Measurements from ENCODE around the gene TM9SF4.

DNA sequence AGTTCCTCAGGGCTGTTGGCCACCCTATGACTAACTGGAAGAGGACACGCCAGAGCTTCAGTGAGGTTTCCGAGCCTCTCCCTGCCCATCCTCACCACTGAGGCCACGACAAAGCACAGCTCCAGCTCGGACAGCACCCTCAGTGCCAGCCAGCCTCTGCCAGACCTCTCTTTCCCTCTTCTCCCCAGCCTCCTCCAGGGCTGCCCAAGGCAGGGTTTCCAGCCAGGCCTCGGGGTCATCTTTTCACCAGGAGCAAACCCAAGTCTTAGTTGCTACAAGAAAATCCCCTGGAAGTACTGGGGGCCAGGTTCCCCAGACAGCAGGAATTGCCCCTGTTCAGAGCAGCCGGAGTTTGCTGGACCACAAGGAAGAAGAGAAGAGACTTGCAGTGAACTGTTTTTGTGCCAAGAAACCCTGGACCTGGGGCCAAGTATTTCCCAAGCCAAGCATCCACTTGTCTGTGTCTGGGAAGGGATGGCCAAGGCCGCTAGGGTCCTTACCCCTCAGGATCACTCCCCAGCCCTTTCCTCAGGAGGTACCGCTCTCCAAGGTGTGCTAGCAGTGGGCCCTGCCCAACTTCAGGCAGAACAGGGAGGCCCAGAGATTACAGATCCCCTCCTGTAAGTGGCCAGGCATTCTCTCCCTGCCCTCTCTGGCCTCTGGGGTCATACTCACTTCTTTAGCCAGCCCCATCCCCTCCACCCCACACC, 56.5 kb downstream of the TM9SF4 start:
- no peak for TF ChIP-seq POLR2AphosphoS5 (IDR thresholded peaks at IDR 0.05; ENCODE audit: borderline replicate concordance, low read depth, low read length)
- no peak for TF ChIP-seq EZH2 (IDR thresholded peaks at IDR 0.05)
